ENCODE data around the gene TBX10.

TBX10 gene

GRCh38 chr11:67617243-67617953, 22.2 kb downstream of the TBX10 start:
- no peak overlapping the region for H3K27ac ChIP-seq (ENCODE audit: low read length)
- TF ChIP-seq EZH2 (optimal IDR thresholded peaks at IDR 0.05; ENCODE audit: low read depth, low read length) (no peak), CTCF (IDR thresholded peaks at IDR 0.05; ENCODE audit: low read length) (no peak), EZH2phosphoT487 (IDR thresholded peaks at IDR 0.05; ENCODE audit: low read length) (no peak)
- H3K36me3 ChIP-seq (replicated peaks; ENCODE audit: insufficient read depth, low read length), result no peaks in the 10 kb centered on the region
- no peak overlapping the region for H3K4me3 ChIP-seq (ENCODE audit: low read length)
- H3K9ac ChIP-seq (ENCODE audit: low read length), result no peak overlapping the region
- H3K79me2 ChIP-seq (ENCODE audit: low read length), result no peaks in the 10 kb centered on the region
- H4K20me1 ChIP-seq (ENCODE audit: insufficient read depth, low read length), result no peaks in the 10 kb centered on the region
- no peaks in the 10 kb centered on the region for H3K9me3 ChIP-seq (replicated peaks; ENCODE audit: insufficient read depth, low read length)
- H2AFZ ChIP-seq (ENCODE audit: low read length), result no peak overlapping the region
- H3F3A ChIP-seq (ENCODE audit: insufficient read depth, low read length), result peaks cover 16% of the 10 kb centered on the region
- H3K4me2 ChIP-seq (ENCODE audit: low read depth, low read length), result no peak overlapping the region
- no peak for DNase-seq
- no peaks in the 10 kb centered on the region for H3K9me2 ChIP-seq (replicated peaks; ENCODE audit: insufficient read depth, low read length)
- H3K4me1 ChIP-seq (ENCODE audit: low read length), result peaks cover 24% of the 10 kb centered on the region
- no peaks in the 10 kb centered on the region for H3K27me3 ChIP-seq (replicated peaks; ENCODE audit: insufficient read depth, low read length)

- Histone ChIP-seq H3K36me3 (replicated peaks; ENCODE audit: insufficient read depth, low read length) (no peaks in the 10 kb centered on the region; the same call in 1 of the 2 replicates), H2AFZ (ENCODE audit: low read length) (no peak overlapping the region), H3K9me2 (replicated peaks; ENCODE audit: insufficient read depth, low read length) (no peaks in the 10 kb centered on the region), H3K4me3 (ENCODE audit: low read length) (no peak overlapping the region), H4K20me1 (ENCODE audit: insufficient read depth, low read length) (no peaks in the 10 kb centered on the region), H3K4me2 (ENCODE audit: low read depth, low read length) (no peak overlapping the region), H3K27me3 (replicated peaks; ENCODE audit: insufficient read depth, low read length) (no peaks in the 10 kb centered on the region), H3K9ac (ENCODE audit: low read length) (no peak overlapping the region), H3K79me2 (ENCODE audit: low read length) (no peaks in the 10 kb centered on the region), H3F3A (ENCODE audit: insufficient read depth, low read length) (peaks cover 16% of the 10 kb centered on the region), H3K4me1 (ENCODE audit: low read length) (peaks cover 24% of the 10 kb centered on the region), H3K27ac (ENCODE audit: low read length) (no peak overlapping the region), H3K9me3 (replicated peaks; ENCODE audit: insufficient read depth, low read length) (no peaks in the 10 kb centered on the region)
- DNase-seq, result no peak
- no peak for TF ChIP-seq EZH2 (optimal IDR thresholded peaks at IDR 0.05; ENCODE audit: low read depth, low read length)
- TF ChIP-seq CTCF (IDR thresholded peaks at IDR 0.05; ENCODE audit: low read length), result no peak
- TF ChIP-seq EZH2phosphoT487 (IDR thresholded peaks at IDR 0.05; ENCODE audit: low read length), result no peak
These were observed 22.9 kb downstream of the TBX10 start for GRCh38 chr11:67616431-67617242.

DNA sequence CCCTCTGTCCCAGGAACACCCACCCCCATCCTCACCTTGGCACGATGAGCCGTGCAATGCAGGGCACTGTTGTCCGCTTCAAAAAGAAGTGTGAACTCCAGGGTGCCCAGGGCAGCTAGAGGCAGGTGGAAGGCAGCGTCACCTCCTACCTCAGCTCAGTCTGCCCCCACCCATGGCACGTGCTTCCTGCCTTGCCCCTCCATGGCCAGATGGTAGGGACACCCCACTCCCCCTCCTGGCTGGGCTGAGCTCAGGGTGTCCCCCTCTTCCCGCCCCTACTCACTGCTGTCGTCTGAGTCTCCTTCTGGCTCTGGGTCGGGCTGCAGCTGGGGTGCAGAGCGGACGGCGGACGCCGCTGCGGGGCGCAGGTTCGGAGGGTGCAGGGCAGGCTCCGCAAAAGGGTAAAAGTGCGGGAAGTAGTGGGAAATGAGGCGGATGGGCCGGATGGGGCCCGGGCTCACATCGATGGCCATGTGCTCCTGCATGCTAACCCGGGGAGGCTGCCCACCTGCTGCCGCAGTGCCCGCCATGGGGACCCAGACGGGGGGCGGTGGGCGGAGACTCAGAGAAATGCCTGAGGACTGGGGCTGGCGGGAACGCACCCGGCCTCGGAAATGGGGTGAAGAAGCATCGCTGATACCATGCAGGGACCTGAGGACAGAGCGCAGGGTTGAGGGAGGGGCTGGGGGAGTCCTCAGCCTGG, 23.7 kb downstream of the TBX10 start:
- Histone ChIP-seq H3K9me3 (replicated peaks; ENCODE audit: insufficient read depth, low read length) (no peaks in the 10 kb centered on the region), H3K79me2 (ENCODE audit: low read length) (0 out of 2 replicates have a peak, but pooled peaks cover under 1% of the 10 kb centered on the region), H4K20me1 (ENCODE audit: insufficient read depth, low read length) (no peaks in the 10 kb centered on the region), H3K9ac (ENCODE audit: low read length) (no peak overlapping the region), H3K4me2 (ENCODE audit: low read depth, low read length) (no peak overlapping the region), H3K36me3 (replicated peaks; ENCODE audit: insufficient read depth, low read length) (no peaks in the 10 kb centered on the region; the same call in 1 of the 2 replicates), H3K9me2 (replicated peaks; ENCODE audit: insufficient read depth, low read length) (no peaks in the 10 kb centered on the region), H3K27ac (ENCODE audit: low read length) (no peak overlapping the region), H3K27me3 (replicated peaks; ENCODE audit: insufficient read depth, low read length) (no peaks in the 10 kb centered on the region), H2AFZ (ENCODE audit: low read length) (no peak overlapping the region), H3K4me1 (ENCODE audit: low read length) (peaks cover 24% of the 10 kb centered on the region), H3F3A (ENCODE audit: insufficient read depth, low read length) (peaks cover 16% of the 10 kb centered on the region), H3K4me3 (ENCODE audit: low read length) (no peak overlapping the region)
- DNase-seq, result no peak
- no peak for TF ChIP-seq CTCF (IDR thresholded peaks at IDR 0.05; ENCODE audit: low read length)
- no peak for TF ChIP-seq EZH2 (optimal IDR thresholded peaks at IDR 0.05; ENCODE audit: low read depth, low read length)
- TF ChIP-seq EZH2phosphoT487 (IDR thresholded peaks at IDR 0.05; ENCODE audit: low read length), result no peak
